ENCODE data around the gene CPT1A. TPM values are rescaled to one million over a fixed set of nuclear protein-coding genes. Genes with fewer than 3 reads are reported as not detected.

Gene CPT1A
- polyA plus RNA-seq, 12 donors, result 7.9 to 20.6 (median 10.9) TPM; not detected in 1

GRCh38 chr11:68803766-68804165 is 38.0 kb downstream of the CPT1A start:
- DNase-seq, result no peak

- DNase-seq, result no peak
These were observed 43.4 kb downstream of the CPT1A start for GRCh38 chr11:68798221-68798813.

GRCh38 chr11:68796801-68797200 is 44.9 kb downstream of the CPT1A start:
- DNase-seq, result no peak

- no peak for DNase-seq
These were observed 49.2 kb downstream of the CPT1A start for GRCh38 chr11:68792400-68792966.

- DNase-seq, result no peak
These were observed 57.1 kb downstream of the CPT1A start for GRCh38 chr11:68784653-68785052.

- DNase-seq, result no peak
These were observed 58.4 kb downstream of the CPT1A start for GRCh38 chr11:68783216-68783821.

GRCh38 chr11:68782711-68783110 is 59.0 kb downstream of the CPT1A start:
- DNase-seq, result no peak

GRCh38 chr11:68780829-68781228 is 60.9 kb downstream of the CPT1A start:
- DNase-seq, result no peak

GRCh38 chr11:68778205-68778604 is 63.5 kb downstream of the CPT1A start:
- no peak for DNase-seq

- no peak for DNase-seq
These were observed 65.1 kb downstream of the CPT1A start for GRCh38 chr11:68776442-68777235.

GRCh38 chr11:68775951-68776388 is 65.7 kb downstream of the CPT1A start:
- no peak for DNase-seq

GRCh38 chr11:68774194-68774585 is 67.5 kb downstream of the CPT1A start:
- no peak for DNase-seq

- no peak for DNase-seq
These were observed 68.1 kb downstream of the CPT1A start for GRCh38 chr11:68773521-68774193.

- no peak for DNase-seq
These were observed 68.8 kb downstream of the CPT1A start for GRCh38 chr11:68772936-68773335.

GRCh38 chr11:68770781-68771180 is 70.9 kb downstream of the CPT1A start:
- no peak for DNase-seq

- DNase-seq, result no peak
These were observed 74.0 kb downstream of the CPT1A start for GRCh38 chr11:68767672-68768071.

GRCh38 chr11:68766786-68767185 is 74.9 kb downstream of the CPT1A start:
- DNase-seq, result no peak

- DNase-seq, result no peak
These were observed 77.0 kb downstream of the CPT1A start for GRCh38 chr11:68764746-68765145.

GRCh38 chr11:68763926-68764657 is 77.6 kb downstream of the CPT1A start:
- no peak for DNase-seq

- no peak for DNase-seq
These were observed 78.5 kb downstream of the CPT1A start for GRCh38 chr11:68763181-68763721.

GRCh38 chr11:68762481-68762880 is 79.2 kb downstream of the CPT1A start:
- DNase-seq, result no peak

Data from muscle of arm (tissue), 12 donors.